Kidney epithelial cell (primary cell): Measurements from ENCODE around the gene SPC25. TPM values are rescaled to one million over a fixed set of nuclear protein-coding genes. Genes with fewer than 3 reads are reported as not detected.
A peak's percentile ranks its signal among the peaks of the same experiment; 100 is the strongest.

Experiments
- DNase-seq: peaks from one replicate; pipeline ENCODE4 v3.0.0-alpha.2; 2010; ENCODE audit warnings: low read depth
- H3K27me3 ChIP-seq: 2 replicates; pipeline ENCODE4 v1.6.0; 2011; ENCODE audit warnings: low read length; ENCODE audit not compliant: control insufficient read depth, insufficient read depth
- H3K36me3 ChIP-seq: 2 replicates; pipeline ENCODE4 v1.5.1; 2011; ENCODE audit warnings: low read length; ENCODE audit not compliant: control insufficient read depth, insufficient read depth
- H3K4me3 ChIP-seq: 2 replicates; pipeline ENCODE4 v1.5.1; 2011; ENCODE audit warnings: low read depth, mild to moderate bottlenecking, control low read depth, low read length
- total RNA-seq: library from RNA; depleted of rRNA; stranded (reverse); fragments of >200 nt; gene quantifications from 2 replicates; pipeline ENCODE4 v1.2.3, GENCODE V29; 2015
- TF ChIP-seq, protein P1 (sequence below): IDR thresholded peaks from 2 replicates; pipeline ENCODE4 v1.5.1; 2011; ENCODE audit warnings: mild to moderate bottlenecking, moderate library complexity, low read length, control low read depth, inconsistent platforms; ENCODE audit not compliant: insufficient read depth, poor library complexity, severe bottlenecking

SPC25 gene
- total RNA-seq, 1 donor from 2014 or later = 1.8 TPM

DNA sequence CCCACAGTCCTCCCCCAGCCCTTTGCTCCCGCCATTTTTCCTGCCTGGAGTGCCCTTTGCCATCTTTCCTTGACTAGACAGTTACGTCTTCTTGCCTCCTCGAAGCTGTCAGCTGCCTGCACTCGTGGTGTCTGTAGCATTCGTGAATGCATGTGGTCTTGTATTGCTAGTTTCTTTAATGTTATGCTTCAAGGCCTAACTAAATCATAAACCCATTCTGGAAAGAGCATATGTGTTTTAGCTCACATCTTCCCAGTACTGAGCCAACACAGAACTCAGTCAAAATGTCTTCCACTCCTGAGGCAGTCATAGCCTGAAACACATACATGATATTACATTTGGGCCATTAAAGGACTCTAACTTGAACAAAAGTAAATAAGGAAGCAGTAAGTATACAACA, 35.6 kb downstream of the SPC25 start:
- TF ChIP-seq, protein P1, sequence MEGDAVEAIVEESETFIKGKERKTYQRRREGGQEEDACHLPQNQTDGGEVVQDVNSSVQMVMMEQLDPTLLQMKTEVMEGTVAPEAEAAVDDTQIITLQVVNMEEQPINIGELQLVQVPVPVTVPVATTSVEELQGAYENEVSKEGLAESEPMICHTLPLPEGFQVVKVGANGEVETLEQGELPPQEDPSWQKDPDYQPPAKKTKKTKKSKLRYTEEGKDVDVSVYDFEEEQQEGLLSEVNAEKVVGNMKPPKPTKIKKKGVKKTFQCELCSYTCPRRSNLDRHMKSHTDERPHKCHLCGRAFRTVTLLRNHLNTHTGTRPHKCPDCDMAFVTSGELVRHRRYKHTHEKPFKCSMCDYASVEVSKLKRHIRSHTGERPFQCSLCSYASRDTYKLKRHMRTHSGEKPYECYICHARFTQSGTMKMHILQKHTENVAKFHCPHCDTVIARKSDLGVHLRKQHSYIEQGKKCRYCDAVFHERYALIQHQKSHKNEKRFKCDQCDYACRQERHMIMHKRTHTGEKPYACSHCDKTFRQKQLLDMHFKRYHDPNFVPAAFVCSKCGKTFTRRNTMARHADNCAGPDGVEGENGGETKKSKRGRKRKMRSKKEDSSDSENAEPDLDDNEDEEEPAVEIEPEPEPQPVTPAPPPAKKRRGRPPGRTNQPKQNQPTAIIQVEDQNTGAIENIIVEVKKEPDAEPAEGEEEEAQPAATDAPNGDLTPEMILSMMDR = no peak
- no peak overlapping the region for H3K4me3 ChIP-seq
- H3K36me3 ChIP-seq = no peaks in the 10 kb centered on the region
- H3K27me3 ChIP-seq = no peaks in the 10 kb centered on the region
- DNase-seq = no peak

DNA sequence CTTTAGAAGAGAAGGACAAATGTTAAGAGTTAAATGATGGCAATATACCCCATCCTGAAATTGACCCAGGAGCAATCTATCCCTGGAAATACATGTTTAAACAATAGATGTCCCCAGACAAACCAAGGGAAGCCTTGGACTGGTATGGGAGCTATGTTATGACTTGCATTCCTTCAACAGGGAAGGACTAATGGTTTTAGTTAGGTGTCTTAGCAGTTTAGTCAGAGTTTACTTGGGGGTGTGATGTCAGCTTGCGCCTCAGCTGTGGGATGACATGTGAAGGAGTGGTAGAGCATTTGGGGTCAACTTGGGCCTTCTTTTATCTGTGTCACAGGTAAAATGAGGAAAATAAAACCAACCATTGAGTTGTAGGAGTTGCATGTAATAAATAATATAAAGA, 36.8 kb downstream of the SPC25 start:
- no peak for DNase-seq
- Histone ChIP-seq H3K36me3 (no peaks in the 10 kb centered on the region), H3K27me3 (no peaks in the 10 kb centered on the region), H3K4me3 (no peak overlapping the region)
- TF ChIP-seq, protein P1 = no peak

DNA sequence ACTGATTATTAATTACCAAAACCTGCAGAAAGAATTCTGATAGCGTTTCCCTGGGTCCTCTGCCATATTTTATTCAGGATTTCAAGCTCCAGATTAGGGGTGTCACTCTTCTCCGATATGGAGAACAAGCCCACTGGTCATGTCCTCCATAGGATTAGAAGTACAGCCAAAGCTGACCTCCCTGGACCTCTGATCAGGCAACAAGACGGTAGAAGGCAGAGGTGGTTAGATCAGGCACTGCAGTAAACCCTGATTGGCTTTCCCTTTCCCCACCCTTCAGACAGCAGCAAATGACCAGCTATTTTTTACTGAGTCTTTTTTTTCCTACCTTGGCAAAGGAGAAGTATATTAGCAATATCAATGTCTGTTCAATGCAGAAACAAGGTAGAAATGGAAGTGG, 37.7 kb downstream of the SPC25 start:
- TF ChIP-seq, protein P1 = no peak
- no peak for DNase-seq

DNA sequence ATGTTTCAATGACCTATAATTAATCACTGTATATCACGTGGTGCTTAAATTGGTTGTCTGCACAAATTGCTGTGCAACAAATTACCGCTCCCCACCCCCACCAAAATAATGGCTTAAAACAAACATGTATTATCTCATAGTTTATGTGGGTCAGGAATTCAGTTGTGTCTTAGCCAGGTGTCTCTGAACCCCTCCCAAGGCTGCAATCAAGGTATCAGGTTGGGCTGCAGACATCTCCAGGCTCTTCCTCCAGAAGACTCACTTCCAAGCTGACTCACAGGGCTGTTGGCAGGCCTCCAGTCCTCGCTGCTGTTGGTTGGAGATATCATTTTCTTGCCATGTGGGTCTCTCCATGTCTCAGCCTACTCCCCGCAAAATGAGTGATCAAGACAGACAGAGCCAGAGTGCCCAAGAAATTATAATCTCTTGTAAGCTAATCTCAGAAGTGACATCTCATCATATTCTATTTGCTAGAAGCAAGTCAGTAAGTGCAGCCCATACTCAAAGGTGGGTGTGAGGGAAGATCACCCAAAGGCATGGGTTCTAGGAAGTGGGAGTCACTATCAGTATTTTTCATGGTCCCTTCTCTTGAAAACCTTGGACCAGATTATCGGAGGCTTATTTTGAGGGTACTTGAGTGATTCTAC, 38.4 kb downstream of the SPC25 start:
- Histone ChIP-seq H3K4me3 (no peak overlapping the region), H3K27me3 (no peaks in the 10 kb centered on the region), H3K36me3 (no peaks in the 10 kb centered on the region)
- TF ChIP-seq, protein P1 = no peak
- DNase-seq = no peak

More for the DNA sequence above, 37.7 kb downstream of the SPC25 start:
- H3K27me3 ChIP-seq = no peaks in the 10 kb centered on the region
- no peaks in the 10 kb centered on the region for H3K36me3 ChIP-seq
- no peak overlapping the region for H3K4me3 ChIP-seq

DNA sequence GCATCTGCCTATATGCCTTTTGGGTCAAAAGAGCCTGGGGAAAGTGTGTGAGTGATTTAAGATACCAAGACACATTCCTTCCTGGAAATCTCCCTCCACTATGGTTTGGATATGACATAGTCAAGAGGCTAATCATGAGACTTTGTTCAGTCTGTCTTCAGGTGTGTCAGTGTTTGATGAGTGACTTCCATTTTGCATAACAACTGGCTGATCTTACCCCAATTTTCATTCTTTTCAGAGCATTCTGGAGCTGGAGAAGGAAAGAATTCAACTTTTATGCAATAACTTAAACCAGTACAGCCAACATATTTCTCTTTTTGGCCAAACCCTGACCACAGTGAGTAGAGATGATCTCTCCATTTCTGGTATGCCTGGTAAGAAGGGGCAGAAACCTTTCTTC, 39.4 kb downstream of the SPC25 start:
- H3K4me3 ChIP-seq = no peak overlapping the region
- no peaks in the 10 kb centered on the region for H3K27me3 ChIP-seq
- DNase-seq = no peak
- TF ChIP-seq, protein P1 = no peak
- no peaks in the 10 kb centered on the region for H3K36me3 ChIP-seq

DNA sequence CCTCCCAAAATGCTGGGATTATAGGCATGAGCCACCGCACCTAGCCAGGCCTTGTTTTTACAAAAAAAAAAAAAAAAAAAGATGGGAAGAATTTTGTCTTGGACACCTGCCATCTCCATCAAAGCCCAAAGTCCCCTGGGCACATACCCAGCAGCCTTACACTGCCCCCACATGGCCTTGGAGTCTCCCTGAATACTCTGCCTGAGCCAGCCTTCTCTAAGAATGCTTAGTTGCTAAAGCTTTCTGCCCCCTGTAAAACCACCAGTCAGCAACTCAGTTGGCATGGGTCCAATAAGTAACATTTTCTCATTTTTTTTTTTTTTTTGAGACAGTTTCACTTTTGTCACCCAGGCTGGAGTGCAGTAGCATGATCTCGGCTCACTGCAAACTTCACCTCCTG, 40.6 kb downstream of the SPC25 start:
- H3K4me3 ChIP-seq = no peak overlapping the region
- no peaks in the 10 kb centered on the region for H3K27me3 ChIP-seq
- TF ChIP-seq, protein P1 = peak; percentile 35
- DNase-seq = no peak
- H3K36me3 ChIP-seq = no peaks in the 10 kb centered on the region
